ENCODE data around the gene ALDH5A1.
A peak's percentile ranks its signal among the peaks of the same experiment; 100 is the strongest.
"Not testable (repeated sequence)": the region's sequence is repeated elsewhere in the genome, so short reads cannot be mapped to it uniquely, and the experiment has no call there.

Gene ALDH5A1

GRCh38 chr6:24486065-24486464 is 8.7 kb upstream of the ALDH5A1 start:
- no peak for DNase-seq (ENCODE audit: low spot score)

DNA sequence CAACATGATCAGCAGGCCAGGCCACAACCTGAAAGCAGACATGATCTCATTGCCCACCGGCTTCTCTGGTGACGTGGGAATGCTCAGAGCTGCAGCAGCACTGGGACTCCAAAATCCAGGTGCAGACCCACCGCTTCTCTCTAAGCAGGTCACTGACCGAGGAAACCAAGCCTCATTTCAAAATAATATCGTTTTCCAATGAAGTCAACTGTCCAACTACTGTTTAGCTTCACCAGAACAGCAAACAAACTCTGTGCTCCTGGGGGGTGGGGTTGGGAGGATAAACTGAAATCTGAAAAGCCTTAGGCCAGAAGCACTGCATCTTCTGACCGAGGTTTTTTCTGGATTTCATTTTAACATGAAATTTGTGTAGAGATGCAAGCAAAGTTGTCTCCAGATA is 5.3 kb upstream of the ALDH5A1 start, which contains the start of gene GPLD1:
GPLD1 (minus strand) TSS at position 109 of the 400 bp plus-strand sequence; CDS start at position 42, 67 bp downstream.
- no peak for DNase-seq (ENCODE audit: low spot score)

GRCh38 chr6:24489881-24490280 is 4.9 kb upstream of the ALDH5A1 start:
- DNase-seq (ENCODE audit: low spot score) = no peak

GRCh38 chr6:24490948-24491347 is 3.8 kb upstream of the ALDH5A1 start:
- no peak for DNase-seq (ENCODE audit: low spot score)

DNA sequence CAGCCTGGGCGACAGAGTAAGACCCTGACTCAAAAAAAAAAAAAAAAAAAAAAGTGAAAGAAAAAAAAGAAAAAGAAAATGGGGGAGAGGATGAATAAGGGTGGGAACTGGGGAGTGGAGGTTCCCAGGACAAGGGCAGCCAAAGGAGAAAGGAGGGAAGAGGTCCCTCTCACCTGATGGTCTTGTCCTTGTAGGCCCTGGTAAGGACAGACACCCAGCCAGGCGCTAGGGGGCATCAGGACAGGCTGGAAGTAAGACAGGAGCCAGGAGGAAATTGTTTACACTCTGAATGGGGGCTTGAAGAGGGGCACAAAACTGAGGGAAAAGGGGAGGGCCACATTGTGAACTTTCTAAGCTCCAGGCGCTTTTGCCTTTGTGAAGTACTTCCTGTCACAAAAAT is 2.3 kb upstream of the ALDH5A1 start:
- no peak for DNase-seq (ENCODE audit: low spot score)

DNA sequence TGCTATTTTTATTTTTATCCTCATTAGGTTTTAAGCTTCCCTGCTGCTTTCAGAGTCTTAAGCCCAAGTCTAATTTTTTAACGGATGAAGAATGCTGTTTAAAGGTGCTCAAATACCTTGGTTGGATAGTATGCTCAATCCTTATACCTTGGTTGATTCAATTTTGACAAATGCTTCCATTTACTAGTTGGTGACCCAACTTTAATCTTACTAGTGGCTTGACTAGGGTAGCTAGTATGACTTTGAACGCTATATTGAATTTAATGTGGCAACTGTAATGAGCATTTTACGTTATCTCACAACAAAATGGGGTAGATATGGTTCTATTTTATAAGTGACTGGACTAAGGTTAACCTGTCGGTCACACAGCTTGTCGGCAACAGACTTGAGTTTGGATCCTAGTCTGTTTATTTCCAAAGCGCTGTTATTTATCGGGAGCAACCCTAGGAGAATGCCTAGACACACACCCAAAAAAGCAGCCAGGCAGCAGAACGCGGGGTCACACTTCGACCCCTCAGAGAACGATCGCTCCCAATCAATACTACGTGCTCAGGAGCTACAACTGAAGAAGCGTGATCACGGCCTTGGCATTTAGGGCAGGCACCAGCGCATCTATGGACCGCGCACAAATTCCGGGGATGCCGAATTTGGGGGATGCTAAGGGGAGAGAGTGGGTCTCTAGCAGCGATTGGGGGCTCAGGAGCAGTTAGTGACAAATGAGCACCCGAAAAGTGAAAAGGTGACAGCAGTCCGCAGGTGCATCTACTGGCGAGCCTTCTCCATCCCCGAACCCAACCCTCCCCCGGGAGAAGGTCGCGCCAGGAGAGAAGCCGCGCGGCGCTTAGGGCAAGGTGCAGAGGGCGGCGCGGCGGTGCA is 586 bp upstream of the ALDH5A1 start:
- DNase-seq (ENCODE audit: low spot score) = no peak

GRCh38 chr6:24497254-24497970 is 2.6 kb downstream of the ALDH5A1 start:
- no peak for DNase-seq (ENCODE audit: low spot score)

DNA sequence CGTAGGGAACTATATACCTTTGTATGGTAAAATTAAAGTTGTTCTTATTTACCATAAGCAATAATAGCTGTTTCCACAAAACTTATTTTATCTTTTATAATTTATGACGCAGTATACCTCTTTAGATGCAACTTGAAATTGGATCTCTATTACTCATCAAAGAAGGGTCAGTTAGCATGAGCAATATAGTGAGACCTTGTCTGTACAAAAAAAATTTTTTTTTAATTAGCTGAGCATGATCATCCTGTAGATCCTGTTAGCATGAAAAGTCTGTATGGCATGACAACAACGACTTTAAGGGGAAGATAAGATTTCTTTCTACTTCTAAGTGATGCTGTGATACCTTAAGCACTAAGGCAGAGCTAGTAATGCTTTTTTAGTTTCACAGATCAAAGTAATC is 5.9 kb downstream of the ALDH5A1 start:
- no peak for DNase-seq (ENCODE audit: low spot score)

GRCh38 chr6:24501374-24501773 is 6.6 kb downstream of the ALDH5A1 start:
- DNase-seq (ENCODE audit: low spot score) = no peak

- DNase-seq (ENCODE audit: low spot score) = no peak
Observed at GRCh38 chr6:24501914-24502313, 7.1 kb downstream of the ALDH5A1 start.

DNA sequence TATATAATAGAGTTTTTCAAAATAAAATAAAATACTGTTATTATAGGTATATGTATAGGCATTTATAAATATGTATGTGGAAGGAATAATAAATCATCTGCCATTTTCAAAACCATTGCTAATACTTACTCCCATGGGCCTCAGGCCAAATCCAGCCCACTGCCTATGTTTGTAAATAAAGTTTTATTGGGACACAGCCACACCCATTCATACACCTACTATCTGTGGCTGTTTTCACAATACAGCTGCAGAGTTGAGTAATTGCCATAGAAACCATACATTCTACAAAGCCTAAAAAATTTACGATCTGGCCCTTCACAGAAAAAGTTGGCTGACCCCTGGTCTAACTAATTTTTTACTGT is 9.5 kb downstream of the ALDH5A1 start:
- no peak for DNase-seq (ENCODE audit: low spot score)

GRCh38 chr6:24504649-24505586 is 10.1 kb downstream of the ALDH5A1 start:
- DNase-seq (ENCODE audit: low spot score) = no peak

DNA sequence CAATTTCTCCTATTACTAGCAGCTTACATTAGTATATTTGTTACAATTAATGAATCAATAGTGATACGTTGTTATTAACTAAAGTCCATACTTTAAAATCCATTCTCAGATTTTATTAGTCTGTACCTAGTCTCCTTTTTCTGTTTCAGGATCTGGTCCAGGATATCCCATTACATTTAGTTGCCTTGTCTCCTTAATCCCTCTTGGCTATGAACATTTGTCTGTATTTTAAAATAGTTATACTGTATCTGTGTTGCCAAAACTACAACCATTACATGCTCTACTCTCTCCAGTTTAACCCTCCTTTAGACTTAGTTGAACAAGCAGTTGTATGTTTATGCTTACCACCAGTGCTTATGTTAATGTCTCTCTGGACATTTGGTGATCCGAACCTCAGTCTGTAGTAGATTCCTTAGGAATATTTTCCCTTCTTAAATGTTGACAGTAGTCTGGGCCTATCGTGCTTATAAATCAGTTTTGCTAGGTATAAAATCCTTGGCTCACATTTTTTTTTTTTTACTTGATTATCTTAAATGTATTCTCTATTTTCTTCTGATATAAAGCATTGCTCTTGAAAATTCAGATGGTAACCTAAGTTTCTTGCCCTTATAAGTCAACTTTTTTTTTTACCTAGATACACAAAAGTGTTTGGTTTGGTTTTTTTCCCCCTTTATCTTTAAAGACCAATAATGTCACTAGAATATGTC is 12.2 kb downstream of the ALDH5A1 start:
- DNase-seq (ENCODE audit: low spot score) = no peak

DNA sequence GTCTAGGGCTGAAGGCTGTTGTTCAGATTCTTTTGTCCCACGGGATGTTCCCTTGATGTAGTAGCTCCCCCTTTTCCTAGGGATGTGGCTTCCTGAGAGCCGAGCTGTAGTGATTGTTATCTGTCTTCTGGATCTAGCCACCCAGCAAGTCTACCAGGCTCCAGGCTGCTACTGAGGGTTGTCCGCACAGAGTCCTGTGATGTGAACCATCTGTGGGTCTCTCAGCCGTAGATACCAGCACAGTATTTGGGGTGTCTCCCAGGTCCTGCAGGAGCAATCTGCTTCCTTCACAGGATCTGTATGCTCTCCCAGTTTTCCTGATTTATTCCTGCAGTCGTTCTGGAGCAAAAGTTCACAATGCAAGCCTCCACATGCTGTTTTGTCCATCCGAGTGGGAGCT is 17.2 kb downstream of the ALDH5A1 start:
- DNase-seq (ENCODE audit: low spot score) = not testable (repeated sequence)

GRCh38 chr6:24513602-24514001 is 18.8 kb downstream of the ALDH5A1 start:
- DNase-seq (ENCODE audit: low spot score) = no peak

DNA sequence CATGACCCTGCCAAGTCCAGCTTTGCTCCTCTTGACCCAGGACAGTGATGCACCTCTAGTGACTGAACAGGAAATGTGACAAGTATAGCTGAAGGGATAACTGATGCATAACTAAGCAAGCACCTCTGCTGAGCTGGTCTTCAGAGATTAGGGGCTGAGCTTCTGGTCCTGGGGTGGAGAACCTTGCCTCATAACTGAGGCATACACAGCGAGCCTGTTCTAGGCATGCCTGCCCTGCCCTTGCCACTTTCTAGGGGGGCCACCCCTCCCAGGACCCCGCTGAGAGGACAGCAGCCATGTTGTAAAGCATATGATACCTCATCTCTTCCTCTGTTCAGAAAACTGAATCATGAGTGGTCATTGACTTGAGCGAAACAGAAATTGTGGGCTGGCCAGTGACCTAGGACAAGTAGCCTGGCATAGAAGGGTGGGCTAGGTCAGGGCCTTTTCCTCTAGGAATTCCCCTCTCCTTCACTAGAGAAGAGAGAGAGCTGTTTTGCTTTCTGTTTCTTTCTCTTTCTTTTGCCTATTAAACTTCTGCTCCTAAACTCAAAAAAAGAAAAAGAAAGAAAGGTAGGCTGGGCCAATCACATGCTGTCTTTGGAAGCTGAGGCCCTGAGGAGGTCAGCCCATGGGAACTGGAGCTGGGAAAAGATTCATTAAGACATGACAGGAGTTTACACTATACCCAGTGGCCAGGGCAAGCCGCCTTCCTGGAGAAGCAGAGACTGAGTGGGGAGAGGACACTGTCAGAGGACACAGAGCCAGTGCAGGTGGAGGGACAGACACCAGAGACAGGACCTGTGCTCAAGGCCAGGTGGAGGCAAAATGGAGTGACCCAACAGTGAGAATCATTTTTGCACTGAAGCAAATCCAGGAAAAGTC is 23.1 kb downstream of the ALDH5A1 start:
- DNase-seq (ENCODE audit: low spot score) = peak; percentile 37

- peak; percentile 50 for DNase-seq (ENCODE audit: low spot score)
Observed at GRCh38 chr6:24520929-24521546, 26.3 kb downstream of the ALDH5A1 start.

- peak; percentile 69 for DNase-seq (ENCODE audit: low spot score)
Observed at GRCh38 chr6:24522228-24523176, 27.7 kb downstream of the ALDH5A1 start.

GRCh38 chr6:24524329-24524728 is 29.6 kb downstream of the ALDH5A1 start:
- DNase-seq (ENCODE audit: low spot score) = no peak

Measured in germinal center (tissue), 1 donor.